Natural killer cell (primary cell): ENCODE results near the gene FFAR1. TPM values are rescaled to one million over a fixed set of nuclear protein-coding genes. Genes with fewer than 3 reads are reported as not detected.

ENCODE experiments used
- ATAC-seq, 3 donors: fragments of 150-1000 bp in 2 of 3; fragments of 200-7000 bp in 1 of 3; cut with Tn5 transposase; 1 replicate in 1 of 3; 2 replicates in 2 of 3; pipeline ENCODE4 v1.10.0; 2021; ENCODE audit warnings: mild to moderate bottlenecking in 2 of 3, moderate library complexity in 2 of 3
- DNase-seq, 2 donors: peaks; one replicate each; pipeline versions ENCODE4 v3.0.0 to v3.0.0-alpha.2; 2013 to 2021; ENCODE audit warnings: mixed read lengths in 1 of 2
- H3K27ac ChIP-seq: one replicate; pipeline ENCODE4 v1.5.1; 2013; ENCODE audit warnings: mild to moderate bottlenecking, low read length
- H3K27me3 ChIP-seq: one replicate; pipeline ENCODE4 v1.6.1; 2013; ENCODE audit warnings: low read length; ENCODE audit not compliant: control insufficient read depth, insufficient read depth
- H3K36me3 ChIP-seq: one replicate; pipeline ENCODE4 v1.6.1; 2013; ENCODE audit warnings: low read length; ENCODE audit not compliant: control insufficient read depth, insufficient read depth
- H3K4me1 ChIP-seq: one replicate; pipeline ENCODE4 v1.6.1; 2013; ENCODE audit warnings: low read length; ENCODE audit not compliant: control insufficient read depth, insufficient read depth
- H3K4me3 ChIP-seq: one replicate; pipeline ENCODE4 v1.5.1; 2013; ENCODE audit warnings: low read length
- H3K9me3 ChIP-seq: one replicate; pipeline ENCODE4 v1.6.1; 2013; ENCODE audit warnings: low read length; ENCODE audit not compliant: control insufficient read depth, insufficient read depth
- H3K27ac Mint-ChIP-seq, 2 donors: one replicate each; pipeline ENCODE4 v1.8.0; 2022; ENCODE audit warnings: mild to moderate bottlenecking in 2 of 2, mixed read lengths in 2 of 2, moderate library complexity in 1 of 2
- H3K27me3 Mint-ChIP-seq, 2 donors: one replicate each; pipeline ENCODE4 v1.8.0; 2022; ENCODE audit warnings: low read depth in 2 of 2, mixed read lengths in 2 of 2
- H3K36me3 Mint-ChIP-seq: one replicate; pipeline ENCODE4 v1.8.0; 2022; ENCODE audit warnings: mixed read lengths
- H3K4me1 Mint-ChIP-seq, 2 donors: one replicate each; pipeline ENCODE4 v1.8.0; 2022; ENCODE audit warnings: mixed read lengths in 2 of 2
- H3K4me3 Mint-ChIP-seq: one replicate; pipeline ENCODE4 v1.8.0; 2022; ENCODE audit warnings: mild to moderate bottlenecking, moderate library complexity, mixed read lengths
- H3K9me3 Mint-ChIP-seq, 2 donors: one replicate each; pipeline ENCODE4 v1.8.0; 2022; ENCODE audit warnings: mixed read lengths in 2 of 2
- CTCF ChIP-seq: fragments of 200-600 bp; IDR thresholded peaks from one replicate; pipeline ENCODE4 v1.8.0; 2022; ENCODE audit warnings: antibody characterized with exemption
- WGBS: methylation state at CpG from one replicate; pipeline ENCODE4 v1.1.7; 2013; ENCODE audit warnings: missing lambda C conversion rate; ENCODE audit not compliant: insufficient coverage; 5-methylcytosine and 5-hydroxymethylcytosine counted together
- intact Hi-C: fragments of 100-400 bp; cut with micrococcal nuclease; formaldehyde crosslinking; loops from one replicate; pipeline ENCODE4 v1.14.2; 2022
- total RNA-seq, 4 donors: library from RNA; stranded (reverse); fragments of 120-200 nt in 1 of 4; gene quantifications; one replicate each; pipeline versions ENCODE4 v1.2.3 to v1.2.4, GENCODE V29; 2013 to 2022

FFAR1 gene
- total RNA-seq, 3 donors from 2014 or later (not counting 1 experiment from before 2014, with no cell fraction given) = 0.30 to 0.47 TPM; not detected in 1

- no peaks in the 10 kb centered on the region for H3K9me3 ChIP-seq
- H3K27me3 ChIP-seq = no peaks in the 10 kb centered on the region
- 84% methylated on average over 9 of the region's 10 CpGs for WGBS
- H3K36me3 ChIP-seq = no peaks in the 10 kb centered on the region
- Mint-ChIP-seq H3K4me1 (no peaks in the 10 kb centered on the region), H3K27me3 (peaks cover 15 to 16% of the 10 kb centered on the region in 2 donors), H3K4me3 (no peak overlapping the region), H3K27ac (no peak overlapping the region), H3K36me3 (no peaks in the 10 kb centered on the region), H3K9me3 (no peaks in the 10 kb centered on the region)
- H3K4me3 ChIP-seq = no peak overlapping the region
- intact Hi-C loops = no loop called here
- ATAC-seq (no peak), DNase-seq (no peak)
- H3K27ac ChIP-seq = no peak overlapping the region
- H3K4me1 ChIP-seq = peaks cover 12% of the 10 kb centered on the region
- TF ChIP-seq CTCF = no peak
Measured at GRCh38 chr19:35334144-35334753, 13.5 kb upstream of the FFAR1 start.

GRCh38 chr19:35336166-35336955 is 11.3 kb upstream of the FFAR1 start:
- Mint-ChIP-seq H3K36me3 (no peaks in the 10 kb centered on the region), H3K27ac (no peak overlapping the region)
- intact Hi-C loops = no loop called here

GRCh38 chr19:35337097-35337983 is 10.4 kb upstream of the FFAR1 start:
- H3K27ac Mint-ChIP-seq = no peak overlapping the region
- H3K4me1 Mint-ChIP-seq = no peaks in the 10 kb centered on the region
- H3K36me3 Mint-ChIP-seq = no peaks in the 10 kb centered on the region
- H3K27ac ChIP-seq = no peak overlapping the region
- H3K4me3 ChIP-seq = no peak overlapping the region
- no peaks in the 10 kb centered on the region for H3K9me3 ChIP-seq
- WGBS = 79% methylated on average over 25 of the region's 25 CpGs
- no peak for TF ChIP-seq CTCF
- no peak overlapping the region for H3K4me3 Mint-ChIP-seq
- no peaks in the 10 kb centered on the region for H3K9me3 Mint-ChIP-seq
- DNase-seq = no peak
- intact Hi-C loops = no loop called here
- peaks cover 0 to 8% of the 10 kb centered on the region in 2 donors for H3K27me3 Mint-ChIP-seq
- no peak for ATAC-seq
- H3K27me3 ChIP-seq = no peaks in the 10 kb centered on the region
- H3K36me3 ChIP-seq = no peaks in the 10 kb centered on the region
- H3K4me1 ChIP-seq = peaks cover 12% of the 10 kb centered on the region

More at GRCh38 chr19:35336166-35336955, 11.3 kb upstream of the FFAR1 start:
- Mint-ChIP-seq H3K4me3 (no peak overlapping the region), H3K27me3 (peaks cover 2 to 8% of the 10 kb centered on the region in 2 donors), H3K4me1 (no peaks in the 10 kb centered on the region), H3K9me3 (no peaks in the 10 kb centered on the region)
- Histone ChIP-seq H3K4me1 (peaks cover 12% of the 10 kb centered on the region), H3K9me3 (no peaks in the 10 kb centered on the region), H3K36me3 (no peaks in the 10 kb centered on the region), H3K4me3 (no peak overlapping the region), H3K27ac (no peak overlapping the region), H3K27me3 (no peaks in the 10 kb centered on the region)
- WGBS = 92% methylated on average over 19 of the region's 21 CpGs
- no peak for TF ChIP-seq CTCF
- no peak for ATAC-seq
- no peak for DNase-seq
